Measurements from ENCODE around the gene ZNF512. TPM values are rescaled to one million over a fixed set of nuclear protein-coding genes. Genes with fewer than 3 reads are reported as not detected.
A peak's percentile ranks its signal among the peaks of the same experiment; 100 is the strongest.

Gene ZNF512
- total and polyA plus RNA-seq, 2 donors (not counting 1 experiment from before 2014, with no cell fraction given), result 33.3 to 72.3 TPM

DNA sequence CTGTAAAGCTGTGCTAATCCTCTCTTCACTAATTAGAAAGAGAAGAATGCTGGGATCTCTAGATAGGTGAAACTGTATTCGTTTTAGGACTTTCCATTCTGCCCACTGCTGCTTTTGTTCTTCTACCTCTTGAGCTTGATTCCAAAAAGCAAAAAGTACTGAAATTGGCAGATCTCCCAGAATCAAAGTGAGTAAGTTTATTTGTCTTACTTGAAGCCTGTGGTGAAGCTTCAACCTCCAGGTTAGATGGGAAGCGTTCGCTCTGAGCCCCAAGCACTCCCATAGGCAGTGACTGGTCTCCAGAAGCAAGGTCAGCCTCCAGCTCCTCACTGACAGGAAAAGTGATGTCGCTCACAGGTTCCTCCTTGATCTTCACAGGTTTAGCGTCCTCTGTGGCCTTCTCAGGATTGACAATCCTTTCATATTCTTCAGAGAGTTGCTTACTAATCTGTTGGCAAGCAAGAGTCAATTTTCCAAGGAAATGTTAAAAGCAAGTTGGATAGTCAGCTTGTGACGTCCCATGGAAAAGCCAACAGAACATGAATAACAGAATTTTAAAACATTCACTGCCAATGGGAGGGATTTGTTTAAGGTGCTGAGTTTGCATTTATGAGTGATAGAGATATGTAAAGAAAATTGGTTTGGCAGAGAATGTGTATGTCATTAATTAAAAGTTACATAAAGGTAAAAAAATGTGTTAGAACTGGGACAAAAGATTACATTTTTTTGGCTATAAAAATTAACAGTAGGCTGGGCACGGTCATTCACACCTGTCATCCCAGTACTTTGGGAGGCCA, 72.5 kb downstream of the ZNF512 start:
- peaks cover 3 to 75% of the 10 kb centered on the region in 2 experiments for H3K36me3 ChIP-seq (replicated peaks in 1 of 2; ENCODE audit: control extremely low read depth in 1 of 2, control insufficient read depth in 1 of 2, extremely low read depth in 1 of 2, insufficient read depth in 2 of 2, low read length in 1 of 2)
- no peaks in the 10 kb centered on the region for H4K20me1 ChIP-seq (ENCODE audit: control insufficient read depth, insufficient read depth, low read length, poor library complexity, severe bottlenecking)
- H3K27ac ChIP-seq (ENCODE audit: low read length in 2 of 2), result no peak overlapping the region
- H3K4me1 ChIP-seq (ENCODE audit: control insufficient read depth in 2 of 2, insufficient read depth in 2 of 2, low read length in 2 of 2), result peaks cover 0 to 5% of the 10 kb centered on the region in 2 donors
- 100% methylated on average over 5 of the region's 7 CpGs for WGBS (ENCODE audit: insufficient coverage)
- CTCF ChIA-PET, result interaction anchor here (1.0 to 1.6 kb wide), 4 partner anchors 8 to 28 kb away, joined by 3 to 9 read pairs (median 3); partner anchors contain the start of genes SLC4A1AP and SUPT7L
- no peaks in the 10 kb centered on the region for H3K27me3 ChIP-seq (replicated peaks in 1 of 4; ENCODE audit: control extremely low read depth in 1 of 4, control insufficient read depth in 3 of 4, insufficient read depth in 4 of 4, low read length in 3 of 4)
- H3K79me2 ChIP-seq (ENCODE audit: control insufficient read depth, insufficient read depth, low read length), result peaks cover 2% of the 10 kb centered on the region
- H3K27me3 Mint-ChIP-seq, result no peaks in the 10 kb centered on the region
- H3K27ac Mint-ChIP-seq, result no peak overlapping the region
- no peak overlapping the region for H3K4me3 ChIP-seq (ENCODE audit: control extremely low read depth in 1 of 5, extremely low read depth in 1 of 5, insufficient read depth in 1 of 5, low read depth in 2 of 5, low read length in 4 of 5)
- no peaks in the 10 kb centered on the region for H3K9me3 Mint-ChIP-seq (ENCODE audit: insufficient read depth)
- H3K4me1 Mint-ChIP-seq, result peaks cover 11% of the 10 kb centered on the region
- no peak for ATAC-seq (ENCODE audit: low read depth)
- no peak for DNase-seq
- TF ChIP-seq, protein P1, sequence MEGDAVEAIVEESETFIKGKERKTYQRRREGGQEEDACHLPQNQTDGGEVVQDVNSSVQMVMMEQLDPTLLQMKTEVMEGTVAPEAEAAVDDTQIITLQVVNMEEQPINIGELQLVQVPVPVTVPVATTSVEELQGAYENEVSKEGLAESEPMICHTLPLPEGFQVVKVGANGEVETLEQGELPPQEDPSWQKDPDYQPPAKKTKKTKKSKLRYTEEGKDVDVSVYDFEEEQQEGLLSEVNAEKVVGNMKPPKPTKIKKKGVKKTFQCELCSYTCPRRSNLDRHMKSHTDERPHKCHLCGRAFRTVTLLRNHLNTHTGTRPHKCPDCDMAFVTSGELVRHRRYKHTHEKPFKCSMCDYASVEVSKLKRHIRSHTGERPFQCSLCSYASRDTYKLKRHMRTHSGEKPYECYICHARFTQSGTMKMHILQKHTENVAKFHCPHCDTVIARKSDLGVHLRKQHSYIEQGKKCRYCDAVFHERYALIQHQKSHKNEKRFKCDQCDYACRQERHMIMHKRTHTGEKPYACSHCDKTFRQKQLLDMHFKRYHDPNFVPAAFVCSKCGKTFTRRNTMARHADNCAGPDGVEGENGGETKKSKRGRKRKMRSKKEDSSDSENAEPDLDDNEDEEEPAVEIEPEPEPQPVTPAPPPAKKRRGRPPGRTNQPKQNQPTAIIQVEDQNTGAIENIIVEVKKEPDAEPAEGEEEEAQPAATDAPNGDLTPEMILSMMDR (IDR thresholded peaks at IDR 0.05), result no peak
- no peak for TF ChIP-seq EZH2 (IDR thresholded peaks at IDR 0.05; ENCODE audit: borderline replicate concordance, insufficient read depth, low read depth, low read length, poor library complexity, severe bottlenecking)
- no peak overlapping the region for H3K4me2 ChIP-seq (replicated peaks; ENCODE audit: low read depth, low read length, poor library complexity, severe bottlenecking)
- intact Hi-C loops (cut with micrococcal nuclease), result no loop called here
- H2AFZ ChIP-seq (ENCODE audit: insufficient read depth, low read depth, low read length, poor library complexity, severe bottlenecking), result no peak overlapping the region
- H3K4me3 Mint-ChIP-seq, result no peak overlapping the region
- H3K9me3 ChIP-seq (ENCODE audit: control extremely low read depth in 1 of 3, control insufficient read depth in 2 of 3, insufficient read depth in 1 of 3, low read length in 2 of 3), result no peaks in the 10 kb centered on the region
- H3K9ac ChIP-seq (ENCODE audit: low read length), result no peak overlapping the region
- POLR2A ChIA-PET, result no interaction called here

DNA sequence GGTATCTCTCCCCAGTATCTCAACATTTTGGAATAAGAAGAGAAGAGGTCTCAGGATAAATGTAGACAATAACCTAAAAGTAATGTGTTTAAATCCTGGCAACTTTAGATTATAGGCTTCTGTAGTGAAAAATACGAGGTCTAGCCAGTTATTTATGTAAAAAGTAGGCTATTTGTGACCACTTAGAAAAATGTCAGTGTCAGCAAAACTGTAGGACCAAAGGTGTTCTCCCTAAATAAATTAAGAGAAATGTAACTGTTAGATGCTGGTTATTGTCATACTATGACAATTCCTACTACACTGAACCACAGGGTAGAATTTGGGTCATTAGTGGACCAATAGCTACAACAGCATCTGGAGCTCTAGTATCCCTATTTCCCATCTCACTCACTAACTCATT, 78.5 kb downstream of the ZNF512 start:
- H3K9ac ChIP-seq (ENCODE audit: low read length), result no peak overlapping the region
- H3K4me1 ChIP-seq (ENCODE audit: control insufficient read depth in 2 of 2, insufficient read depth in 2 of 2, low read length in 2 of 2), result peaks cover 19 to 23% of the 10 kb centered on the region in 2 donors
- H3K4me3 ChIP-seq (ENCODE audit: control extremely low read depth in 1 of 5, extremely low read depth in 1 of 5, insufficient read depth in 1 of 5, low read depth in 2 of 5, low read length in 4 of 5), result no peak overlapping the region
- no peak overlapping the region for H2AFZ ChIP-seq (ENCODE audit: insufficient read depth, low read depth, low read length, poor library complexity, severe bottlenecking)
- Mint-ChIP-seq H3K27me3 (no peaks in the 10 kb centered on the region), H3K4me1 (peaks cover 39% of the 10 kb centered on the region), H3K27ac (no peak overlapping the region), H3K9me3 (ENCODE audit: insufficient read depth) (no peaks in the 10 kb centered on the region), H3K4me3 (peak overlapping the region; percentile 75)
- TF ChIP-seq, protein P1 (IDR thresholded peaks at IDR 0.05), result no peak
- no peak for TF ChIP-seq EZH2 (IDR thresholded peaks at IDR 0.05; ENCODE audit: borderline replicate concordance, insufficient read depth, low read depth, low read length, poor library complexity, severe bottlenecking)
- intact Hi-C loops (cut with micrococcal nuclease), result loop anchor here (10.0 kb wide), 1 partner anchor 77 kb away; the partner anchor contains the start of gene ZNF512
- H3K36me3 ChIP-seq (replicated peaks in 1 of 2; ENCODE audit: control extremely low read depth in 1 of 2, control insufficient read depth in 1 of 2, extremely low read depth in 1 of 2, insufficient read depth in 2 of 2, low read length in 1 of 2), result peaks cover 4 to 43% of the 10 kb centered on the region in 2 experiments
- 100% methylated on average over 1 of the region's 1 CpG for WGBS (ENCODE audit: insufficient coverage)
- POLR2A ChIA-PET, result no interaction called here
- H4K20me1 ChIP-seq (ENCODE audit: control insufficient read depth, insufficient read depth, low read length, poor library complexity, severe bottlenecking), result no peaks in the 10 kb centered on the region
- no peak for DNase-seq
- H3K27me3 ChIP-seq (replicated peaks in 1 of 4; ENCODE audit: control extremely low read depth in 1 of 4, control insufficient read depth in 3 of 4, insufficient read depth in 4 of 4, low read length in 3 of 4), result no peaks in the 10 kb centered on the region
- no peak for ATAC-seq (ENCODE audit: low read depth)
- no peak overlapping the region for H3K27ac ChIP-seq (ENCODE audit: low read length in 2 of 2)
- peaks cover 0 to 3% (median 0%) of the 10 kb centered on the region in 3 donors for H3K9me3 ChIP-seq (ENCODE audit: control extremely low read depth in 1 of 3, control insufficient read depth in 2 of 3, insufficient read depth in 1 of 3, low read length in 2 of 3)
- no peak overlapping the region for H3K4me2 ChIP-seq (replicated peaks; ENCODE audit: low read depth, low read length, poor library complexity, severe bottlenecking)
- peaks cover 42% of the 10 kb centered on the region for H3K79me2 ChIP-seq (ENCODE audit: control insufficient read depth, insufficient read depth, low read length)
- CTCF ChIA-PET, result no interaction called here

Measured in B cell (primary cell).